Neural progenitor cell (in vitro differentiated cells): Measurements from ENCODE around the gene GNAT3. TPM values are rescaled to one million over a fixed set of nuclear protein-coding genes. Genes with fewer than 3 reads are reported as not detected.

ENCODE experiments used
- DNase-seq: peaks from one replicate; pipeline ENCODE4 v3.0.0-alpha.2; 2016; ENCODE audit warnings: low spot score
- H2AFZ ChIP-seq: fragments of 200-600 bp; sonication (generic); replicated peaks from 2 replicates; pipeline ENCODE4 v1.6.1; 2016; ENCODE audit warnings: antibody characterized with exemption
- H3F3A ChIP-seq: fragments of 200-600 bp; sonication (generic); 2 replicates; pipeline ENCODE4 v1.6.1; 2016; ENCODE audit warnings: antibody characterized with exemption, low read depth
- H3K27ac ChIP-seq: fragments of 200-600 bp; sonication (generic); 2 replicates; pipeline ENCODE4 v1.5.1; 2016; ENCODE audit warnings: mild to moderate bottlenecking
- H3K27me3 ChIP-seq: fragments of 200-600 bp; sonication (generic); 2 replicates; pipeline ENCODE4 v1.6.1; 2016; ENCODE audit warnings: mild to moderate bottlenecking, moderate library complexity
- H3K36me3 ChIP-seq: fragments of 200-600 bp; sonication (generic); 2 replicates; pipeline ENCODE4 v1.5.1; 2016
- H3K4me1 ChIP-seq: fragments of 200-600 bp; sonication (generic); 2 replicates; pipeline ENCODE4 v1.6.1; 2016; ENCODE audit warnings: mixed run types
- H3K4me2 ChIP-seq: fragments of 200-600 bp; sonication (generic); 2 replicates; pipeline ENCODE4 v1.6.1; 2016
- H3K4me3 ChIP-seq: fragments of 200-600 bp; sonication (generic); 2 replicates; pipeline ENCODE4 v1.5.1; 2016
- H3K79me2 ChIP-seq: fragments of 200-600 bp; sonication (generic); 2 replicates; pipeline ENCODE4 v1.6.1; 2016; ENCODE audit warnings: low read depth
- H3K9ac ChIP-seq: fragments of 200-600 bp; sonication (generic); 2 replicates; pipeline ENCODE4 v1.6.1; 2016
- H3K9me3 ChIP-seq: fragments of 200-600 bp; sonication (generic); 2 replicates; pipeline ENCODE4 v1.5.1; 2016; ENCODE audit warnings: low read depth
- H4K20me1 ChIP-seq: fragments of 200-600 bp; sonication (generic); 2 replicates; pipeline ENCODE4 v1.6.1; 2016; ENCODE audit warnings: low read depth
- H3K27ac Mint-ChIP-seq: 3 replicates; pipeline ENCODE4 v1.8.0; 2021; ENCODE audit warnings: mixed read lengths
- H3K27me3 Mint-ChIP-seq: 2 replicates; pipeline ENCODE4 v1.8.0; 2022; ENCODE audit warnings: low read depth, mild to moderate bottlenecking, inconsistent platforms, moderate library complexity, mixed read lengths; ENCODE audit not compliant: insufficient read depth
- H3K36me3 Mint-ChIP-seq: 3 replicates; pipeline ENCODE4 v1.8.0; 2021; ENCODE audit warnings: mixed read lengths
- H3K4me1 Mint-ChIP-seq: 3 replicates; pipeline ENCODE4 v1.8.0; 2021; ENCODE audit warnings: mixed read lengths
- H3K4me3 Mint-ChIP-seq: 3 replicates; pipeline ENCODE4 v1.8.0; 2021; ENCODE audit warnings: mild to moderate bottlenecking, moderate library complexity, mixed read lengths
- H3K9me3 Mint-ChIP-seq: 3 replicates; pipeline ENCODE4 v1.8.0; 2020; ENCODE audit warnings: mixed read lengths
- EZH2 ChIP-seq: fragments of 200-600 bp; sonication (generic); IDR thresholded peaks from 2 replicates; pipeline ENCODE4 v1.6.1; 2017; ENCODE audit warnings: antibody characterized with exemption, mild to moderate bottlenecking, moderate library complexity
- EZH2phosphoT487 ChIP-seq: fragments of 200-600 bp; sonication (generic); IDR thresholded peaks from 2 replicates; pipeline ENCODE4 v1.6.1; 2017; ENCODE audit warnings: antibody characterized with exemption
- total RNA-seq: library from RNA; depleted of rRNA; stranded (reverse); fragments of >200 nt; gene quantifications from 2 replicates; pipeline ENCODE4 v1.2.3, GENCODE V29; 2015; ENCODE audit warnings: low replicate concordance
- TF ChIP-seq, protein P1 (sequence below): fragments of 200-600 bp; sonication (generic); IDR thresholded peaks from 2 replicates; pipeline ENCODE4 v1.5.1; 2017; ENCODE audit warnings: antibody characterized with exemption, mild to moderate bottlenecking

The GNAT3 gene
- total RNA-seq, 1 donor from 2014 or later = not detected

DNA sequence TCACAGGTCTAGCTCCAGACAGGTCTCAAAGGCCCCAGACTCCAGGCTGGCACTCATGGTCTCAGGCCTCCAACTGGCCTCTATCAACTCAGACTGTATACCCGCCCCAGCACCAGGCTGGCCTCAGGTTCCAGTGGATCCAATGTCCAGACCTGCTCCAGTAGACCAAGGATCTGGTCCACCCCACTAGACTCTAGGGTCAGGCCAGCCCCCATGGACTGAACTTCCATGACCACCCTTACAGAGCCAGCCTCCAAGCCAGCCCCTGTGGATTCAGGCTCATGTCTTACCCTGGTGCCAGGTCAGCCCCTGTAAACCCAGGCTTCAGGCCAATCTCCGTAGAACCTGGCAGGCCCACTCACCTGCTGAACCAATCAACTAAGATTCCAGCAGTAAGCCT lies 16.8 kb upstream of the GNAT3 start:
- Mint-ChIP-seq H3K9me3 (peaks cover 6% of the 10 kb centered on the region), H3K36me3 (no peaks in the 10 kb centered on the region), H3K27me3 (peaks cover 2% of the 10 kb centered on the region), H3K4me1 (peaks cover 4% of the 10 kb centered on the region), H3K27ac (no peak overlapping the region), H3K4me3 (no peak overlapping the region)
- TF ChIP-seq EZH2phosphoT487 (no peak), EZH2 (no peak)
- TF ChIP-seq, protein P1, sequence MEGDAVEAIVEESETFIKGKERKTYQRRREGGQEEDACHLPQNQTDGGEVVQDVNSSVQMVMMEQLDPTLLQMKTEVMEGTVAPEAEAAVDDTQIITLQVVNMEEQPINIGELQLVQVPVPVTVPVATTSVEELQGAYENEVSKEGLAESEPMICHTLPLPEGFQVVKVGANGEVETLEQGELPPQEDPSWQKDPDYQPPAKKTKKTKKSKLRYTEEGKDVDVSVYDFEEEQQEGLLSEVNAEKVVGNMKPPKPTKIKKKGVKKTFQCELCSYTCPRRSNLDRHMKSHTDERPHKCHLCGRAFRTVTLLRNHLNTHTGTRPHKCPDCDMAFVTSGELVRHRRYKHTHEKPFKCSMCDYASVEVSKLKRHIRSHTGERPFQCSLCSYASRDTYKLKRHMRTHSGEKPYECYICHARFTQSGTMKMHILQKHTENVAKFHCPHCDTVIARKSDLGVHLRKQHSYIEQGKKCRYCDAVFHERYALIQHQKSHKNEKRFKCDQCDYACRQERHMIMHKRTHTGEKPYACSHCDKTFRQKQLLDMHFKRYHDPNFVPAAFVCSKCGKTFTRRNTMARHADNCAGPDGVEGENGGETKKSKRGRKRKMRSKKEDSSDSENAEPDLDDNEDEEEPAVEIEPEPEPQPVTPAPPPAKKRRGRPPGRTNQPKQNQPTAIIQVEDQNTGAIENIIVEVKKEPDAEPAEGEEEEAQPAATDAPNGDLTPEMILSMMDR = no peak
- H3K4me1 ChIP-seq = no peaks in the 10 kb centered on the region
- no peak overlapping the region for H3K27ac ChIP-seq
- H2AFZ ChIP-seq = no peak overlapping the region
- H3K4me3 ChIP-seq = no peak overlapping the region
- no peaks in the 10 kb centered on the region for H3K79me2 ChIP-seq
- no peak for DNase-seq
- H4K20me1 ChIP-seq = no peaks in the 10 kb centered on the region
- H3K36me3 ChIP-seq = no peaks in the 10 kb centered on the region
- H3K4me2 ChIP-seq = no peak overlapping the region
- H3K9ac ChIP-seq = no peak overlapping the region
- no peaks in the 10 kb centered on the region for H3K9me3 ChIP-seq
- H3F3A ChIP-seq = no peaks in the 10 kb centered on the region
- no peaks in the 10 kb centered on the region for H3K27me3 ChIP-seq

DNA sequence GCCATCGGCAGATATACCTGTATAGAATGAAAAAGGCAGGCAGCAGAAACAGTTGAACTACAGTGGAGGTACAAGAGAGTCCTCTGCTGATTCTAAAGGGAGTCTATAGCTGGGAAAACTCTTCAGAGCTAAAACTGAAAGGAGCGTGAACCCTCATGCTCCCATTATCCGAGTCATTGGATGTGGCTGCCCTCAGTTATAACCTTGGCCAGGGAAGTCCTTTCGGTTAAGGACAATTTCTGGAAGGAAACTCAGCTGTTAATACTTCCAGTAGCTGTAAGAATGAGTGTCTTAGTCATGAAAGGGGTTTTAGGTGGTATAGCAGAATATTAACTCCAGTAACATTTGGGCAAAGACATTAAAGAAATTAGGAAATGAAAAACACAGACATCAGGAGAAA lies 14.6 kb upstream of the GNAT3 start:
- Histone ChIP-seq H2AFZ (no peak overlapping the region), H3K4me1 (no peaks in the 10 kb centered on the region), H3K9ac (no peak overlapping the region)

DNA sequence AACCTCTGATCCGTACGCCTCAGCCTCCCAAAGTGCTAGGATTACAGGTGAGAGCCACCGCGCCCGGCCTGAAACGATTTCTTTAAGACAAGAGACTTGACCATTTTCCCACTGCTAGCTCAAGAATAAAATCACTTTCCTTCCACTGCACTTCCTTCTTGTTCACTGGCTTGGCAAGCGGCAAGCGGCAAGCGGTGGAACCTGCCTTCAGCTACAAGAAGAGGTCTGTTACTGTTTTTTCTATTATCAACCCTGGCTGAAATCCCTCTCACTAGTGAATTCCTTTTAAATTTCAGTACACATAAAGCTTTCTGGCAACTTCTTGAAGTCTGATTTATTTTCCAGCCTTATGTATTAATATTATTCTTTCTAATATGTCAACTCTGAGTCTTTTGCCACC lies 12.8 kb upstream of the GNAT3 start:
- no peak for DNase-seq
- Mint-ChIP-seq H3K36me3 (no peaks in the 10 kb centered on the region), H3K4me1 (peaks cover 6% of the 10 kb centered on the region), H3K27ac (no peak overlapping the region), H3K9me3 (no peaks in the 10 kb centered on the region), H3K4me3 (no peak overlapping the region), H3K27me3 (no peaks in the 10 kb centered on the region)
- Histone ChIP-seq H3K4me1 (no peaks in the 10 kb centered on the region), H4K20me1 (no peaks in the 10 kb centered on the region), H2AFZ (no peak overlapping the region), H3F3A (no peaks in the 10 kb centered on the region), H3K36me3 (no peaks in the 10 kb centered on the region), H3K9me3 (no peaks in the 10 kb centered on the region), H3K79me2 (no peaks in the 10 kb centered on the region), H3K27me3 (no peaks in the 10 kb centered on the region), H3K4me3 (no peak overlapping the region), H3K27ac (no peak overlapping the region), H3K4me2 (no peak overlapping the region), H3K9ac (no peak overlapping the region)
- TF ChIP-seq, protein P1 = no peak
- TF ChIP-seq EZH2phosphoT487 (no peak), EZH2 (no peak)

More for the DNA sequence above, 14.6 kb upstream of the GNAT3 start:
- Histone ChIP-seq H3K36me3 (no peaks in the 10 kb centered on the region), H3K79me2 (no peaks in the 10 kb centered on the region), H3K27ac (no peak overlapping the region), H3K4me3 (no peak overlapping the region), H3K27me3 (no peaks in the 10 kb centered on the region), H4K20me1 (no peaks in the 10 kb centered on the region), H3K9me3 (no peaks in the 10 kb centered on the region), H3F3A (no peaks in the 10 kb centered on the region), H3K4me2 (no peak overlapping the region)
- H3K27ac Mint-ChIP-seq = no peak overlapping the region
- H3K9me3 Mint-ChIP-seq = peaks cover 3% of the 10 kb centered on the region
- H3K27me3 Mint-ChIP-seq = no peaks in the 10 kb centered on the region
- TF ChIP-seq, protein P1 = no peak
- no peak for TF ChIP-seq EZH2
- TF ChIP-seq EZH2phosphoT487 = no peak
- no peak overlapping the region for H3K4me3 Mint-ChIP-seq
- no peaks in the 10 kb centered on the region for H3K4me1 Mint-ChIP-seq
- no peak for DNase-seq
- no peaks in the 10 kb centered on the region for H3K36me3 Mint-ChIP-seq
